Astrocyte (in vitro differentiated cells and primary cell): ENCODE measurements around the gene TBCB. TPM values are rescaled to one million over a fixed set of nuclear protein-coding genes. Genes with fewer than 3 reads are reported as not detected.

Source experiments
- DNase-seq: peaks from one replicate; pipeline ENCODE4 v3.0.0-alpha.2; 2010; ENCODE audit warnings: low read depth
- FAIRE-seq: peaks from 2 replicates; lab custom pipeline; 2011; peaks lifted over from hg19 to GRCh38; lab: Jason Lieb, UNC
- H2AFZ ChIP-seq: 2 replicates; pipeline ENCODE4 v1.6.0; 2012; ENCODE audit warnings: low read depth, low read length, inconsistent platforms
- H3K27ac ChIP-seq: 2 replicates; pipeline ENCODE4 v1.5.1; 2011; ENCODE audit warnings: low read depth, low read length, inconsistent platforms
- H3K27me3 ChIP-seq: 2 replicates; pipeline ENCODE4 v1.6.0; 2011; ENCODE audit warnings: low read length, inconsistent platforms; ENCODE audit not compliant: insufficient read depth
- H3K36me3 ChIP-seq: 2 replicates; pipeline ENCODE4 v1.5.1; 2011; ENCODE audit warnings: low read length, inconsistent platforms; ENCODE audit not compliant: insufficient read depth
- H3K4me1 ChIP-seq: 2 replicates; pipeline ENCODE4 v1.5.1; 2011; ENCODE audit warnings: low read length, inconsistent platforms; ENCODE audit not compliant: insufficient read depth
- H3K4me2 ChIP-seq: 2 replicates; pipeline ENCODE4 v1.6.0; 2012; ENCODE audit warnings: low read length, inconsistent platforms
- H3K4me3 ChIP-seq: 2 replicates; pipeline ENCODE4 v1.5.1; 2011; ENCODE audit warnings: low read depth, mild to moderate bottlenecking, low read length, inconsistent platforms; ENCODE audit not compliant: insufficient read depth
- H3K79me2 ChIP-seq: 2 replicates; pipeline ENCODE4 v1.6.0; 2012; ENCODE audit warnings: mild to moderate bottlenecking, low read length, inconsistent platforms; ENCODE audit not compliant: insufficient read depth
- H3K9ac ChIP-seq: 2 replicates; pipeline ENCODE4 v1.6.0; 2012; ENCODE audit warnings: mild to moderate bottlenecking, low read length, inconsistent platforms
- H3K9me3 ChIP-seq: 2 replicates; pipeline ENCODE4 v1.5.1; 2012; ENCODE audit warnings: low read depth, mild to moderate bottlenecking, low read length, inconsistent platforms; ENCODE audit not compliant: insufficient read depth
- H4K20me1 ChIP-seq: 2 replicates; pipeline ENCODE4 v1.6.0; 2012; ENCODE audit warnings: low read length, inconsistent platforms; ENCODE audit not compliant: insufficient read depth
- H3K27ac Mint-ChIP-seq: one replicate; pipeline ENCODE4 v1.8.0; 2021; ENCODE audit warnings: mild to moderate bottlenecking, mixed read lengths; ENCODE audit not compliant: unreplicated experiment
- H3K27me3 Mint-ChIP-seq: one replicate; pipeline ENCODE4 v1.8.0; 2021; ENCODE audit warnings: low read depth, mixed read lengths; ENCODE audit not compliant: unreplicated experiment
- H3K36me3 Mint-ChIP-seq: one replicate; pipeline ENCODE4 v1.8.0; 2021; ENCODE audit warnings: low read depth, mixed read lengths; ENCODE audit not compliant: unreplicated experiment
- H3K4me1 Mint-ChIP-seq: one replicate; pipeline ENCODE4 v1.8.0; 2021; ENCODE audit warnings: low read depth, mixed read lengths; ENCODE audit not compliant: unreplicated experiment
- H3K4me3 Mint-ChIP-seq: one replicate; pipeline ENCODE4 v1.8.0; 2021; ENCODE audit warnings: mild to moderate bottlenecking, moderate library complexity, mixed read lengths; ENCODE audit not compliant: unreplicated experiment
- H3K9me3 Mint-ChIP-seq: one replicate; pipeline ENCODE4 v1.8.0; 2021; ENCODE audit warnings: mild to moderate bottlenecking, mixed read lengths; ENCODE audit not compliant: unreplicated experiment
- CTCF ChIP-seq: IDR thresholded peaks from 2 replicates; pipeline ENCODE4 v1.5.1; 2011; ENCODE audit warnings: low read depth, mild to moderate bottlenecking, inconsistent platforms, low read length, moderate library complexity; ENCODE audit not compliant: insufficient read depth
- EZH2 ChIP-seq: IDR thresholded peaks from 2 replicates; pipeline ENCODE4 v1.6.1; 2012; ENCODE audit warnings: mild to moderate bottlenecking, low read length, inconsistent platforms; ENCODE audit not compliant: insufficient read depth
- total RNA-seq: library from RNA; stranded (reverse); gene quantifications from 2 replicates; pipeline ENCODE4 v1.2.1, GENCODE V29; 2021

TBCB gene
- total RNA-seq, 1 donor from 2014 or later = 244 TPM

- no peak for FAIRE-seq
- Mint-ChIP-seq H3K27me3 (no peaks in the 10 kb centered on the region), H3K4me1 (peaks cover 9% of the 10 kb centered on the region), H3K27ac (no peak overlapping the region), H3K36me3 (peaks cover 19% of the 10 kb centered on the region), H3K9me3 (peaks cover 3% of the 10 kb centered on the region), H3K4me3 (no peak overlapping the region)
- TF ChIP-seq EZH2 = no peak
- no peak for TF ChIP-seq CTCF
- Histone ChIP-seq H4K20me1 (peaks cover 5% of the 10 kb centered on the region), H3K9me3 (no peaks in the 10 kb centered on the region), H3K4me3 (no peak overlapping the region), H3K27me3 (no peaks in the 10 kb centered on the region), H2AFZ (no peak overlapping the region), H3K4me2 (no peak overlapping the region), H3K4me1 (peaks cover 1% of the 10 kb centered on the region), H3K79me2 (peaks cover 4% of the 10 kb centered on the region), H3K27ac (no peak overlapping the region), H3K36me3 (peaks cover 3% of the 10 kb centered on the region), H3K9ac (no peak overlapping the region)
- no peak for DNase-seq
Observed at GRCh38 chr19:36108684-36109083, 6.6 kb upstream of the TBCB start.

GRCh38 chr19:36110487-36111199 lies 4.6 kb upstream of the TBCB start, which contains the start of gene OVOL3:
Gene OVOL3 (plus strand): TSS chr19:36111143. CDS start chr19:36111203, 60 bp downstream.
- Histone ChIP-seq H3K4me2 (no peak within 1 kb of the TSS), H3K27me3 (no peaks in the 10 kb centered on the region), H3K79me2 (peaks cover 9% of the 10 kb centered on the region), H4K20me1 (peaks cover 5% of the 10 kb centered on the region), H2AFZ (no peak within 1 kb of the TSS), H3K36me3 (no peaks in the 10 kb centered on the region), H3K9ac (no peak within 1 kb of the TSS), H3K27ac (no peak within 1 kb of the TSS), H3K4me1 (peaks cover 5% of the 10 kb centered on the region), H3K9me3 (no peaks in the 10 kb centered on the region), H3K4me3 (no peak within 1 kb of the TSS)
- Mint-ChIP-seq H3K9me3 (peaks cover 3% of the 10 kb centered on the region), H3K4me1 (peaks cover 2% of the 10 kb centered on the region), H3K27ac (no peak within 1 kb of the TSS), H3K4me3 (no peak within 1 kb of the TSS), H3K36me3 (peaks cover 19% of the 10 kb centered on the region), H3K27me3 (no peaks in the 10 kb centered on the region)
- FAIRE-seq = no peak
- no peak for TF ChIP-seq CTCF
- no peak for TF ChIP-seq EZH2
- DNase-seq = no peak

- Mint-ChIP-seq H3K27me3 (no peaks in the 10 kb centered on the region), H3K36me3 (peaks cover 19% of the 10 kb centered on the region), H3K4me1 (peaks cover 6% of the 10 kb centered on the region), H3K4me3 (no peak overlapping the region), H3K9me3 (peaks cover 3% of the 10 kb centered on the region), H3K27ac (no peak overlapping the region)
- FAIRE-seq = no peak
- no peak for DNase-seq
- no peak overlapping the region for H3K4me2 ChIP-seq
- no peaks in the 10 kb centered on the region for H3K9me3 ChIP-seq
- peaks cover 6% of the 10 kb centered on the region for H4K20me1 ChIP-seq
- H3K79me2 ChIP-seq = peaks cover 14% of the 10 kb centered on the region
- H3K9ac ChIP-seq = no peak overlapping the region
- H3K27me3 ChIP-seq = no peaks in the 10 kb centered on the region
- H3K4me3 ChIP-seq = no peak overlapping the region
- H3K4me1 ChIP-seq = peaks cover 8% of the 10 kb centered on the region
- no peaks in the 10 kb centered on the region for H3K36me3 ChIP-seq
- H2AFZ ChIP-seq = no peak overlapping the region
- no peak overlapping the region for H3K27ac ChIP-seq
- TF ChIP-seq CTCF = no peak
- no peak for TF ChIP-seq EZH2
Observed at GRCh38 chr19:36111200-36111539, 4.1 kb upstream of the TBCB start.
